HEK293T (cell line): ENCODE measurements around the gene PLPP7.

Experiments used
- CTCF ChIA-PET: fragments of 350-600 bp; formaldehyde crosslinking; extraction: SDS; loops from one replicate; lab custom pipeline; 2021; ENCODE audit warnings: antibody characterized with exemption, inconsistent platforms; lab: Yijun Ruan, JAX
- POLR2A ChIA-PET: fragments of 350-600 bp; formaldehyde crosslinking; extraction: SDS; loops from one replicate; lab custom pipeline; 2020; ENCODE audit warnings: antibody characterized with exemption, inconsistent platforms; lab: Yijun Ruan, JAX
- DNase-seq: peaks from one replicate; pipeline ENCODE4 v3.0.0; 2012; ENCODE audit warnings: mixed read lengths; ENCODE audit errors: extremely low spot score
- ARNT ChIP-seq: fragments of 450-650 bp; IDR thresholded peaks from 2 replicates; pipeline ENCODE4 v1.6.1; 2017; ENCODE audit warnings: mild to moderate bottlenecking
- BHLHE40 ChIP-seq: fragments of 450-650 bp; IDR thresholded peaks from 2 replicates; pipeline ENCODE4 v1.6.1; 2016; ENCODE audit warnings: mild to moderate bottlenecking, moderate library complexity, borderline replicate concordance
- CTBP1 ChIP-seq: fragments of 450-650 bp; IDR thresholded peaks from 2 replicates; pipeline ENCODE4 v1.6.1; 2016; ENCODE audit warnings: borderline replicate concordance
- ELF4 ChIP-seq: fragments of 450-650 bp; IDR thresholded peaks from 2 replicates; pipeline ENCODE4 v1.6.1; 2017; ENCODE audit warnings: antibody characterized with exemption
- FOXA1 ChIP-seq: fragments of 450-650 bp; IDR thresholded peaks from 2 replicates; pipeline ENCODE4 v1.6.1; 2016; ENCODE audit warnings: mild to moderate bottlenecking
- FOXK2 ChIP-seq: fragments of 450-650 bp; IDR thresholded peaks from 2 replicates; pipeline ENCODE4 v1.6.1; 2016; ENCODE audit warnings: mild to moderate bottlenecking
- FOXM1 ChIP-seq: fragments of 450-650 bp; IDR thresholded peaks from 2 replicates; pipeline ENCODE4 v1.6.1; 2017; ENCODE audit warnings: mild to moderate bottlenecking, borderline replicate concordance
- HDGF ChIP-seq: fragments of 450-650 bp; IDR thresholded peaks from 2 replicates; pipeline ENCODE4 v1.6.1; 2017; ENCODE audit warnings: antibody characterized with exemption, borderline replicate concordance
- L3MBTL2 ChIP-seq: fragments of 450-650 bp; conservative IDR thresholded peaks from 2 replicates; pipeline ENCODE4 v1.6.1; 2016; ENCODE audit warnings: mild to moderate bottlenecking
- LEF1 ChIP-seq: fragments of 450-650 bp; IDR thresholded peaks from 2 replicates; pipeline ENCODE4 v1.6.1; 2017; ENCODE audit warnings: mild to moderate bottlenecking, borderline replicate concordance
- NFRKB ChIP-seq: fragments of 450-650 bp; IDR thresholded peaks from 2 replicates; pipeline ENCODE4 v1.6.1; 2016; ENCODE audit warnings: mild to moderate bottlenecking, moderate library complexity
- SP1 ChIP-seq: fragments of 450-650 bp; IDR thresholded peaks from 2 replicates; pipeline ENCODE4 v1.6.1; 2017
- SUZ12 ChIP-seq: fragments of 450-650 bp; IDR thresholded peaks from 2 replicates; pipeline ENCODE4 v1.6.1; 2016; ENCODE audit warnings: mild to moderate bottlenecking
- TARDBP ChIP-seq: fragments of 450-650 bp; IDR thresholded peaks from 2 replicates; pipeline ENCODE4 v1.6.1; 2016
- ZNF384 ChIP-seq: fragments of 450-650 bp; IDR thresholded peaks from 2 replicates; pipeline ENCODE4 v1.6.1; 2016
- TF ChIP-seq, protein P1 (sequence below): fragments of 450-650 bp; IDR thresholded peaks from 2 replicates; pipeline ENCODE4 v1.6.1; 2016

PLPP7 gene

DNA sequence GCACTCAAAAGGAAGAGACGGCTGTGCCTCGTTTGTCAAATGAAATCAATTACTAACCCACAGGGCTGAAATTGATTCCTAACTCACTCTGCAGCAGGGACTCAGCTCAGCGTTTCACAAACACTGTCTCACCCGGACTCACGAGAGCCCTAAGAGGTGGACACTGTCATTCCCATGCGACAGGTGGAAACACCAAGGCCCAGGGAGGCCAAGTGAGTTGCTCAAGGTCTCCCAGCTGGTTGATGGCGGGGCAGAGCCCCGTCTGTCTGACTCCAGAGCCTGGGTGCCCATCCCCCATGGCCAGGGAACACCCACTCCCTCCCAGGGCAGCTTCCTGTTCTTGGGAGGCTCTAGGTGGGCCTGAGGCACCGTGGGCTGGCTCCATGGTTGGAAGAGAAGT is 1.3 kb upstream of the PLPP7 start:
- TF ChIP-seq FOXA1 (no peak), HDGF (no peak), TARDBP (no peak), FOXK2 (no peak), ZNF384 (no peak), L3MBTL2 (no peak), BHLHE40 (no peak), ELF4 (no peak), SUZ12 (no peak)
- DNase-seq, result no peak
- ChIA-PET CTCF (no interaction called here), POLR2A (no interaction called here)

DNA sequence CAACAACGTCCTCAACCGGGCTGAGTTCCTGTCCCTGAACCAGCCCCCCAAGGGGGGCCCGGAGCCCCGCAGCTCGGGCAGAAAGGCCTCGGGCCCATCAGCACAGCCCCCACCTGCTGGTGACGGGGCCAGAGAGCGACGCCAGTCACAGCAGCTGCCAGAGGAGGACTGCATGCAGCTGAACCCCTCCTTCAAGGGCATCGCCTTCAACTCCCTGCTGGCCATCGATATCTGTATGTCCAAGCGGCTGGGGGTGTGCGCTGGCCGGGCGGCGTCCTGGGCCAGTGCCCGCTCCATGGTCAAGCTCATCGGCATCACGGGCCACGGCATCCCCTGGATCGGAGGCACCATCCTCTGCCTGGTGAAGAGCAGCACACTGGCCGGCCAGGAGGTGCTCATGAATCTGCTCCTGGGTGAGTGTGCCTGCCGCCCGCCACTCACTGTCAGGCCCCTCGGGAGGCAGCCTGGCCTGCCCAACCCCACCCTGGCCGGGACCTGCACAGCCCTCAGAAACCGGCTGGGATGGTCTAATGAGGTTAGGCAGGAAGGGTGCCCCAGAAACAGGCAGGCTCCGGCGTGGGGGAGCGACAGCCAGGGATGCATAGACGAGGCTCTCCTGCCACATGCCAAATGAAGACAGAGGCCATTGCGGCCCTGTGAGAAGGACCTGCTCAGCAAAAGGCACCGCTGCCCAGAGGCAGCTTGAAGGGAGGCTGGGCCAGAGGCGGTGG is 678 bp downstream of the PLPP7 start:
- DNase-seq, result no peak
- TF ChIP-seq ZNF384 (no peak), SUZ12 (no peak), ELF4 (no peak), CTBP1 (no peak), HDGF (no peak), SP1 (no peak), ARNT (no peak), FOXK2 (no peak), LEF1 (no peak), BHLHE40 (no peak), L3MBTL2 (no peak), NFRKB (no peak), FOXA1 (no peak), TARDBP (no peak), FOXM1 (no peak)
- TF ChIP-seq, protein P1, sequence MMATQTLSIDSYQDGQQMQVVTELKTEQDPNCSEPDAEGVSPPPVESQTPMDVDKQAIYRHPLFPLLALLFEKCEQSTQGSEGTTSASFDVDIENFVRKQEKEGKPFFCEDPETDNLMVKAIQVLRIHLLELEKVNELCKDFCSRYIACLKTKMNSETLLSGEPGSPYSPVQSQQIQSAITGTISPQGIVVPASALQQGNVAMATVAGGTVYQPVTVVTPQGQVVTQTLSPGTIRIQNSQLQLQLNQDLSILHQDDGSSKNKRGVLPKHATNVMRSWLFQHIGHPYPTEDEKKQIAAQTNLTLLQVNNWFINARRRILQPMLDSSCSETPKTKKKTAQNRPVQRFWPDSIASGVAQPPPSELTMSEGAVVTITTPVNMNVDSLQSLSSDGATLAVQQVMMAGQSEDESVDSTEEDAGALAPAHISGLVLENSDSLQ, result no peak
- ChIA-PET CTCF (no interaction called here), POLR2A (no interaction called here)

DNA sequence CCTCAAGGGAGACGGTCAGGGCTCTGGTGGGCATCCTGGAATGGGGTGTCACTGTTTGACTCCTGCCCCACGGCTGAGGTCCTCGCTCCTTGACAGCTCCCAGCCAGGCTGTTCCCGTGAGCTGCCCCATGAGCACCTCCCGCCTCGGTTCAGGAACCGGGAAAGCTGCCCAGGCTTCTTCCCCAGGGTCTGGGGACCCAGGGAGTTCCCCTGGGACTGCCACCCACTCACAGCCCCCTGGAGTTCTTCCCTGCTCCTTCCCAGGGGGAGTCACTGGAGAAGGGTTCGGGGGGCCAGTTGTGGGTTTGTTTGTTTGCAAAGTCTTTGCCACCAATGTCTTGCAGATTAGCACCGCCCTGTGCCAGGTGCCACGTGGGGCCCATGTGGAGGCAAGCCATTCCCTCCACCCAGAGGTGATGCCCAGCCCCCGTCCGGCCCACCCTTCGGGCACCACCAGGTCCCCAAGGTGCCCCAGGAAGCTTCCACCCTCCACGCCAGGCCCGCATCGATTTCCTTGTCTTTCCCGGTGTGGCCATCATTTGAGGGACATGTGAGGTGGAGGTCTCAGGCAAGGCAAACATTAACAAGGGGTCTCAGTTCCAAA is 1.3 kb downstream of the PLPP7 start:
- ChIA-PET POLR2A (no interaction called here), CTCF (no interaction called here)
- no peak for TF ChIP-seq ZNF384
- TF ChIP-seq FOXA1, result no peak
- TF ChIP-seq SP1, result no peak
- no peak for TF ChIP-seq CTBP1
- TF ChIP-seq TARDBP, result no peak
- no peak for TF ChIP-seq SUZ12
- TF ChIP-seq NFRKB, result no peak
- no peak for TF ChIP-seq L3MBTL2
- no peak for DNase-seq

DNA sequence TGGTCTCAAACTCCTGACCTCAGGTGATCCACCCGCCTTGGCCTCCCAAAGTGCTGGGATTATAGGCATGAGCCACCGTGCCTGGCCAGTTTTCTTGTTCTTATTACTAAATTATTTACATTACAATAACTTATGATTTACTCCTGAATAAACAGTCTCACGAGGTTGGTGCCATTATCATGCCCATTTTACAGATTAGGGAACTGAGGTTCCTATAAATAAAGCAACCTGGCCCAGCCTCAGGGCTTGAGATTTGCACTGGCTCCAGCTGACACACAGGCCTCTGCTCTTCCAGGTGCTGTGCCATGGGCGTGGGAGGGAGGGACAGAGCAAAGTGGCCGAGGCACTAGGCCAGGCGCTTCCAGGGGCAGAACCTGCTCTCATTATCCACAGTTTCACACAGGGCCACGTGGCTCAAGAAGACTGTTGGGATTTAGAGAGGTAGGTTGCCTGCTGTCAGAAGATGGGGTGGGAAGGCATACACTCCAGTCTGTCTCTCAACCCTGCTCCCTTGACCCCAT is 2.3 kb downstream of the PLPP7 start:
- ChIA-PET POLR2A (no interaction called here), CTCF (no interaction called here)
- TF ChIP-seq HDGF (no peak), SUZ12 (no peak), ARNT (no peak), SP1 (no peak), BHLHE40 (no peak), FOXK2 (no peak), CTBP1 (no peak), ELF4 (no peak), FOXM1 (no peak), L3MBTL2 (no peak), FOXA1 (no peak), NFRKB (no peak), LEF1 (no peak), ZNF384 (no peak), TARDBP (no peak)
- TF ChIP-seq, protein P1, result no peak
- DNase-seq, result no peak

DNA sequence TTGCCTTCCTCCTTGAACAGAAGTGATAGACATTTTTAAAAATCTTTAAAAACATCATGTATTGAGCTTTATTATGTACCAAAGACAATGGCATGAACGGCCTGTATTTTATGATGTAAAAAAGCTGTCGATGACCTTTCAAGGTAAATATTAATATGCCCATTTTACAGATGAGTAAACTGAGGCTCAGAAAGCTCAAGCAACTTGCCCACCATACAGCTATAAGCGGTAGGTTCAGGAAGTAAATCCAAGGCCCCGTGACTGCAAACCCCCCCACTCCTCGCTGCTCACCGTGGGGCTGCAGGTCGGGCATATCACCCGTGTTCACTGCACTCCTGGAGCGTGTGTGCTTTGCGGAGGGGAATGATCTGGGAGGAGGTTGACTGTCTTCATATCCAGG is 3.4 kb downstream of the PLPP7 start:
- no peak for TF ChIP-seq FOXK2
- DNase-seq, result no peak
- CTCF ChIA-PET, result no interaction called here
- POLR2A ChIA-PET, result no interaction called here

DNA sequence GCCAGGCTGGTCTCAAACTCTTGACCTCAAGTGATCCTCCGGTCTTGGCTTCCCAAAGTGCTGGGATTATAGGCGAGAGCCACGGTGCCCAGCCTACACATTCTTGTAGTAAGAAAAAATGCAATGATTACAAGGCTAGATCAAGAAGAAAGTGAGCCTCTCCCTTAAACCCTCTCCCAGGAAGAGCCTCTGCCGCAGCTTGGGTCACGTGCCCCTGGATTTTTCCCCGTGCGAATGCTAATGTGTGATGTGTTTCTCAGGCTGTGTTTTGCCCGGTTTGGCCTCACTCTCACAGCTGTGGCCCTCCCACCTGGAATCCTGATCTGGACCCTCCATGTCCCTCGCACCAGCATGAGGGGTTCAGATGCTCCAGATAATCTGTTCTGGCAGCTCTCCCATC is 6.9 kb downstream of the PLPP7 start:
- ChIA-PET POLR2A (interaction anchor here (1.0 to 1.5 kb wide), 2 partner anchors 9 to 18 kb away, joined by 3 to 5 read pairs; no protein-coding TSS in a partner anchor), CTCF (no interaction called here)
- TF ChIP-seq FOXM1 (no peak), SP1 (no peak), BHLHE40 (no peak), FOXA1 (no peak)
- TF ChIP-seq, protein P1, result no peak
- no peak for DNase-seq
